ENCODE measurements around the gene H6PD. TPM values are rescaled to one million over a fixed set of nuclear protein-coding genes. Genes with fewer than 3 reads are reported as not detected.
"Not testable (repeated sequence)": the region's sequence is repeated elsewhere in the genome, so short reads cannot be mapped to it uniquely, and the experiment has no call there.

H6PD gene
- total and polyA plus RNA-seq, 8 donors: 33.0 to 63.0 (median 52.4) TPM

GRCh38 chr1:9298282-9298681, 63.7 kb downstream of the H6PD start:
- peaks cover 0 to 4% of the 10 kb centered on the region in 2 donors for H3K36me3 ChIP-seq
- DNase-seq (no peak), ATAC-seq (no peak)
- no peaks in the 10 kb centered on the region for H3K27me3 ChIP-seq
- TF ChIP-seq, protein P1, sequence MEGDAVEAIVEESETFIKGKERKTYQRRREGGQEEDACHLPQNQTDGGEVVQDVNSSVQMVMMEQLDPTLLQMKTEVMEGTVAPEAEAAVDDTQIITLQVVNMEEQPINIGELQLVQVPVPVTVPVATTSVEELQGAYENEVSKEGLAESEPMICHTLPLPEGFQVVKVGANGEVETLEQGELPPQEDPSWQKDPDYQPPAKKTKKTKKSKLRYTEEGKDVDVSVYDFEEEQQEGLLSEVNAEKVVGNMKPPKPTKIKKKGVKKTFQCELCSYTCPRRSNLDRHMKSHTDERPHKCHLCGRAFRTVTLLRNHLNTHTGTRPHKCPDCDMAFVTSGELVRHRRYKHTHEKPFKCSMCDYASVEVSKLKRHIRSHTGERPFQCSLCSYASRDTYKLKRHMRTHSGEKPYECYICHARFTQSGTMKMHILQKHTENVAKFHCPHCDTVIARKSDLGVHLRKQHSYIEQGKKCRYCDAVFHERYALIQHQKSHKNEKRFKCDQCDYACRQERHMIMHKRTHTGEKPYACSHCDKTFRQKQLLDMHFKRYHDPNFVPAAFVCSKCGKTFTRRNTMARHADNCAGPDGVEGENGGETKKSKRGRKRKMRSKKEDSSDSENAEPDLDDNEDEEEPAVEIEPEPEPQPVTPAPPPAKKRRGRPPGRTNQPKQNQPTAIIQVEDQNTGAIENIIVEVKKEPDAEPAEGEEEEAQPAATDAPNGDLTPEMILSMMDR (IDR thresholded peaks at IDR 0.05): no peak
- no peaks in the 10 kb centered on the region for H3K9me3 ChIP-seq
- no peak overlapping the region for H3K4me3 ChIP-seq
- H3K4me1 ChIP-seq: peaks cover 28 to 58% of the 10 kb centered on the region in 2 donors
- H3K27ac ChIP-seq: no peak overlapping the region
- intact Hi-C loops (cut with DNase I): no loop called here

DNA sequence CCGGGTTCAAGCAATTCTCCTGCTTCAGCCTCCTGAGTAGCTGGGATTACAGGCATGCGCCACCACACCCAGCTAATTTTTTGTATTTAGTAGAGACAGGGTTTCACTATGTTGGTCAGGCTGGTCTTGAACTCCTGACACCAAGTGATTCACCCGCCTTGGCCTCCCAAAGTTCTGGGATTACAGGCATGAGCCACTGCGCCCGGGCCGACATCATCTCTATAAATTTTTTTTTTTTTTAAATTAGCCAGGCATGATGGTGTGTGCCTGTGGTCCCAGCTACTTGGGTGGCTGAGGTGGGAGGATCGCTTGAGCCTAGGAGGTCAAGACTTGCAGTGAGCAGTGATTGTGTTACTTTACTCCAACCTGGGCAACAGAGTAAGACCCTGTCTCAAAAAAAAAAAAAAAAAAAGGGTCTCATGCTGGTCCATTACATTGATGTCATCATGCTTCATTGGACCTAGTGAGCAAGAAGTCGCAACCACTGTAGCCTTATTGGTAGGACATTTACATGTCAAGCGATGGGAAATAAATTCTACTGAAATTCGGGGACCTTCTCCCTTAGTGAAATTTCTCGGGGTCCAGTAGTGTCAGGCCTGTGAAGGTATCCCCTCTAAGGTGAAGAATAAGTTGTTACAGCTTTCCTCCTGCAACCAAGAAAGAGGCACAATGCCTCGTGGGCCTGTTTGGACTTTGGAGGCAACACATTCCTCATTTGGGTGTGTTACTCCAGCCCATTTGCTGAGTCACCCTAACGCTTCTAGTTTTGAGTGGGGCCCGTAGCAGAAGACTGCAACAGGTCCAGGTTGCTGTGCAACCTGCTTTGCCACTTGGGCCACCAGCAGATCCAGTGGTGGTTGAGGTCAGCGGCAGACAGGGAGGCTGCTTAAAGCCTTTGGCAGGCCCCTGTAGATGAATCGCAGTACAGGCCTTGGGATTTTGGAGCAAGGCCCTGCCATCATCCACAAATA, 65.3 kb downstream of the H6PD start:
- H3K36me3 ChIP-seq; H3K27me3 ChIP-seq; H3K4me3 ChIP-seq; H3K9me3 ChIP-seq; intact Hi-C loops (cut with DNase I): not testable (repeated sequence)
- peak; percentile 76 for ATAC-seq
- DNase-seq: peak in 1 of 4 donors; percentile 83
- H3K4me1 ChIP-seq: peaks cover 26 to 65% of the 10 kb centered on the region in 2 donors
- peak overlapping the region; percentile 64 to 72 for H3K27ac ChIP-seq

DNA sequence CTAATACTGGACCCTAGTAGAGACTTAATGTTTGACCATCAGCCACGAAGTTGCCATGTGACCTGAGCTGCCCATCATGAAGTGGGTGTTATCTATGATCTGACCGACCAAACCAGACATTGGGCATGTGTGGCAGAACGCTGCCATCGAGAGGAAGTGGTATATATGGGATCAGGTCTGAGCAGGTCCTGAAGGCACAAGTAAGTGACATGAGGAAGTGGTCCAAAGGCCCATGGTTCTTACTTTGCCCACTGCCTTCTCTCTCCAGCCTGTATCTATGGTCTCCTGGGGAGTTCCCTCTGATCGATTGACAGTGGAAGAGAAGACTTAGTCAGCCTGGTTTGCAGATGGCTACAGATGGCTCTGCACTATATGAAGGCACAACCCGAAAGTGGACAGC, 66.0 kb downstream of the H6PD start:
- TF ChIP-seq, protein P1 (IDR thresholded peaks at IDR 0.05): no peak
- DNase-seq: no peak
- H3K9me3 ChIP-seq: no peaks in the 10 kb centered on the region
- peaks cover 25 to 63% of the 10 kb centered on the region in 2 donors for H3K4me1 ChIP-seq
- H3K27ac ChIP-seq: peak overlapping the region; percentile 64 to 72
- no peak overlapping the region for H3K4me3 ChIP-seq
- no peaks in the 10 kb centered on the region for H3K27me3 ChIP-seq
- no peak for ATAC-seq
- intact Hi-C loops (cut with DNase I): no loop called here
- peaks cover 0 to 4% of the 10 kb centered on the region in 2 donors for H3K36me3 ChIP-seq

DNA sequence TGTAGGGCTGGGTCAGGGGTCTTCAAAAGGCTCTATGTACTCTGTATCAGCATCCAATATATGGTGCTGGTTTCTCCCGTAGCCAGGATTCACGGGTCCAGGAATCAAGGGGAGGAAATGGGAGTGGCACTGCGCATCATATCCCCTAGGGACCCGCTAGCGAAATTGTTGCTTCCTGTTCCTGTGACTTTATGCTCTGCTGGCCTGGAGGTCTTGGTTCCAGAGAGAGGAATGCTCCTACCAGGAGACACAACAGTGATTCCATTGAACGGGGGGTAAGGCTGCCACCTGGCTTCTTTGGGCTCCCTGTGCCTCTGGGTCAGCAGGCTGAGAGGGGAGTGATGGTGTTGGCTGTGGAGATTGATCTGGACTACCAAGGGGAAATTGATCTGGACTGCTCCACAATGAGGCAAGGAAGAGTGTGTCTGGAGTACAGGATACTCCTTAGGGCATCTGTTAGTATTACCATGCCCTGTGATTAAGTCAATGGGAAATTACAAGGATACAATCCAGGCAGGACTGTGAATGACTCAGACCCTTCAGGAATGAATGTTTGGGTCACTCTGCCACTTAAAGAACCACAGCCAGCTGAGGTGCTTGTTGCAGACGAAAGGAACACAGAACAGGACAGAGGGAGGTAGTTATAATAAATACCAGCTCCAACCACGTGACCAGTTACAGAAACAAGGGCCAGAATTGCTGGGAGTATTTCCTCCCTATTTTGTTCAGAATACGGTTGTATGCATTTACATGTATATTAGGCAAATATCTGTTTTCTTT, 68.4 kb downstream of the H6PD start:
- Histone ChIP-seq H3K27me3 (no peaks in the 10 kb centered on the region), H3K4me3 (no peak overlapping the region), H3K27ac (peak overlapping the region; percentile 69 to 79), H3K36me3 (peaks cover 0 to 4% of the 10 kb centered on the region in 2 donors), H3K9me3 (no peaks in the 10 kb centered on the region), H3K4me1 (peaks cover 25 to 52% of the 10 kb centered on the region in 2 donors)
- ATAC-seq (peak; percentile 82), DNase-seq (peak in 1 of 4 donors; percentile 57)
- TF ChIP-seq, protein P1 (IDR thresholded peaks at IDR 0.05): no peak
- intact Hi-C loops (cut with DNase I): no loop called here

- peaks cover 25 to 52% of the 10 kb centered on the region in 2 donors for H3K4me1 ChIP-seq
- TF ChIP-seq, protein P1 (IDR thresholded peaks at IDR 0.05): no peak
- no peak overlapping the region for H3K4me3 ChIP-seq
- no peak for DNase-seq
- ATAC-seq: no peak
- H3K36me3 ChIP-seq: peaks cover 0 to 4% of the 10 kb centered on the region in 2 donors
- peak overlapping the region; percentile 69 to 79 for H3K27ac ChIP-seq
- no peaks in the 10 kb centered on the region for H3K9me3 ChIP-seq
- intact Hi-C loops (cut with DNase I): no loop called here
- H3K27me3 ChIP-seq: no peaks in the 10 kb centered on the region
Observed at GRCh38 chr1:9303916-9304315, 69.3 kb downstream of the H6PD start.

Measured in left lung (tissue), 10 donors.